IMR-90 (cell line): ENCODE measurements around the gene ZDHHC22. TPM values are rescaled to one million over a fixed set of nuclear protein-coding genes. Genes with fewer than 3 reads are reported as not detected.
A peak's percentile ranks its signal among the peaks of the same experiment; 100 is the strongest.

Experiments used
- ATAC-seq: fragments of 200-7000 bp; cut with Tn5 transposase; 2 replicates; pipeline ENCODE4 v1.9.1; 2020; ENCODE audit warnings: low read depth, mild to moderate bottlenecking, moderate library complexity
- BruUV-seq: library from RNA; stranded (reverse); fragments of 400-500 nt; replicated peaks from 2 replicates; lab custom pipeline; 2021; lab: Mats Ljungman, UMichigan
- CTCF ChIA-PET: fragments of 300-600 bp; formaldehyde crosslinking; extraction: SDS; loops from one replicate; lab custom pipeline; 2021; ENCODE audit warnings: antibody characterized with exemption; lab: Yijun Ruan, JAX
- POLR2A ChIA-PET: fragments of 300-600 bp; sonication (Branson Sonifier 250); formaldehyde crosslinking; loops from one replicate; lab custom pipeline; 2022; ENCODE audit warnings: antibody characterized with exemption; ENCODE audit not compliant: unreplicated experiment; lab: Charles Lee
- DNase-seq: peaks from one replicate; pipeline ENCODE4 v3.0.0; 2013
- H2AFZ ChIP-seq: replicated peaks from 2 replicates; pipeline ENCODE3; 2013; ENCODE audit warnings: low read length, mild to moderate bottlenecking; ENCODE audit not compliant: poor library complexity
- H2AK5ac ChIP-seq: 2 replicates; pipeline ENCODE4 v1.6.1; 2013; ENCODE audit warnings: low read depth, low read length, inconsistent platforms
- H2AK9ac ChIP-seq: replicated peaks from 2 replicates; pipeline ENCODE3; 2013; ENCODE audit warnings: mild to moderate bottlenecking, low read depth, low read length, moderate library complexity; ENCODE audit not compliant: poor library complexity
- H2BK120ac ChIP-seq: 2 replicates; pipeline ENCODE4 v1.6.1; 2013; ENCODE audit warnings: low read depth, low read length, inconsistent platforms
- H2BK15ac ChIP-seq: 3 replicates; pipeline ENCODE4 v1.6.1; 2013; ENCODE audit warnings: low read depth, low read length, inconsistent platforms
- H2BK20ac ChIP-seq: 2 replicates; pipeline ENCODE4 v1.6.1; 2013; ENCODE audit warnings: low read depth, mild to moderate bottlenecking, inconsistent platforms, low read length, moderate library complexity
- H2BK5ac ChIP-seq: 2 replicates; pipeline ENCODE4 v1.6.1; 2013; ENCODE audit warnings: mild to moderate bottlenecking, low read depth, low read length, inconsistent platforms; ENCODE audit not compliant: poor library complexity, severe bottlenecking
- H3K14ac ChIP-seq: replicated peaks from 2 replicates; pipeline ENCODE4 v1.6.1; 2013; ENCODE audit warnings: low read depth, low read length, inconsistent platforms
- H3K18ac ChIP-seq: 2 replicates; pipeline ENCODE4 v1.6.1; 2013; ENCODE audit warnings: low read depth, low read length, control low read depth
- H3K23ac ChIP-seq: 2 replicates; pipeline ENCODE4 v1.6.1; 2013; ENCODE audit warnings: low read depth, low read length, inconsistent platforms
- H3K27ac ChIP-seq: 2 replicates; pipeline ENCODE4 v1.5.1; 2013; ENCODE audit warnings: mild to moderate bottlenecking, control low read depth, low read length; ENCODE audit not compliant: insufficient read depth
- H3K27me3 ChIP-seq: 2 replicates; pipeline ENCODE4 v1.6.1; 2013; ENCODE audit warnings: low read length; ENCODE audit not compliant: control insufficient read depth, insufficient read depth
- H3K36me3 ChIP-seq: 2 replicates; pipeline ENCODE4 v1.6.1; 2013; ENCODE audit warnings: low read length, mixed read lengths; ENCODE audit not compliant: control insufficient read depth, insufficient read depth
- H3K4ac ChIP-seq: 2 replicates; pipeline ENCODE4 v1.6.1; 2013; ENCODE audit warnings: low read depth, low read length, inconsistent platforms
- H3K4me1 ChIP-seq: 2 replicates; pipeline ENCODE4 v1.6.1; 2013; ENCODE audit warnings: low read length, mixed read lengths; ENCODE audit not compliant: control insufficient read depth, insufficient read depth
- H3K4me2 ChIP-seq: 2 replicates; pipeline ENCODE4 v1.6.1; 2013; ENCODE audit warnings: low read depth, mild to moderate bottlenecking, control low read depth, low read length, moderate library complexity
- H3K4me3 ChIP-seq: 2 replicates; pipeline ENCODE4 v1.5.1; 2013; ENCODE audit warnings: low read depth, mild to moderate bottlenecking, control low read depth, low read length, moderate library complexity; ENCODE audit not compliant: insufficient read depth
- H3K56ac ChIP-seq: 2 replicates; pipeline ENCODE4 v1.6.1; 2013; ENCODE audit warnings: low read length, inconsistent platforms; ENCODE audit not compliant: insufficient read depth; ENCODE audit errors: extremely low read depth
- H3K79me1 ChIP-seq, 2 experiments: 2 replicates each; pipeline ENCODE4 v1.6.1; 2013; ENCODE audit warnings: low read length in 2 of 2, inconsistent platforms in 1 of 2, low read depth in 1 of 2
- H3K9ac ChIP-seq: 2 replicates; pipeline ENCODE4 v1.6.1; 2013; ENCODE audit warnings: low read depth, low read length, control low read depth
- H3K9me1 ChIP-seq: 2 replicates; pipeline ENCODE4 v1.6.1; 2013; ENCODE audit warnings: low read length, inconsistent platforms; ENCODE audit not compliant: insufficient read depth
- H3K9me3 ChIP-seq: 2 replicates; pipeline ENCODE4 v1.6.1; 2013; ENCODE audit warnings: low read length; ENCODE audit not compliant: control insufficient read depth, insufficient read depth
- H4K20me1 ChIP-seq: 2 replicates; pipeline ENCODE4 v1.6.1; 2013; ENCODE audit warnings: low read length, inconsistent platforms; ENCODE audit not compliant: insufficient read depth
- H4K5ac ChIP-seq: 2 replicates; pipeline ENCODE4 v1.6.1; 2013; ENCODE audit warnings: mild to moderate bottlenecking, low read depth, low read length, control low read depth
- H4K8ac ChIP-seq, 2 experiments: 2 replicates each; pipeline ENCODE4 v1.6.1; 2013; ENCODE audit warnings: low read depth in 2 of 2, low read length in 2 of 2, control low read depth in 1 of 2, inconsistent platforms in 1 of 2
- H4K91ac ChIP-seq: 2 replicates; pipeline ENCODE4 v1.6.1; 2013; ENCODE audit warnings: low read depth, low read length, inconsistent platforms; ENCODE audit not compliant: insufficient read depth
- BHLHE40 ChIP-seq: fragments of 150-350 bp; IDR thresholded peaks from 2 replicates; pipeline ENCODE4 v1.6.1; 2016; ENCODE audit warnings: mild to moderate bottlenecking, low read depth, low read length
- CEBPB ChIP-seq: IDR thresholded peaks from 2 replicates; pipeline ENCODE4 v1.6.1; 2012; ENCODE audit warnings: low read depth, low read length, improper control_type of control experiment
- CHD1 ChIP-seq: IDR thresholded peaks from 2 replicates; pipeline ENCODE4 v1.6.1; 2012; ENCODE audit warnings: low read depth, low read length, improper control_type of control experiment
- CTCF ChIP-seq: conservative IDR thresholded peaks from 2 replicates; pipeline ENCODE4 v1.5.1; 2012; ENCODE audit warnings: mild to moderate bottlenecking, low read depth, low read length, improper control_type of control experiment
- ELK1 ChIP-seq: fragments of 150-350 bp; IDR thresholded peaks from 2 replicates; pipeline ENCODE4 v1.6.1; 2016; ENCODE audit warnings: low read depth, mild to moderate bottlenecking, low read length, moderate library complexity, borderline replicate concordance
- FOS ChIP-seq: fragments of 150-350 bp; IDR thresholded peaks from 2 replicates; pipeline ENCODE4 v1.6.1; 2016; ENCODE audit warnings: low read depth, low read length
- MAFK ChIP-seq: IDR thresholded peaks from 2 replicates; pipeline ENCODE4 v1.6.1; 2012; ENCODE audit warnings: low read depth, low read length, improper control_type of control experiment
- MXI1 ChIP-seq: IDR thresholded peaks from 2 replicates; pipeline ENCODE4 v1.6.1; 2012; ENCODE audit warnings: low read depth, mild to moderate bottlenecking, low read length, moderate library complexity, borderline replicate concordance
- NFE2L2 ChIP-seq: fragments of 150-350 bp; IDR thresholded peaks from 2 replicates; pipeline ENCODE4 v1.6.1; 2016; ENCODE audit warnings: low read depth, mild to moderate bottlenecking, low read length
- POLR2A ChIP-seq: IDR thresholded peaks from 2 replicates; pipeline ENCODE4 v1.6.1; 2012; ENCODE audit warnings: mild to moderate bottlenecking, low read depth, low read length
- RAD21 ChIP-seq: IDR thresholded peaks from 2 replicates; pipeline ENCODE4 v1.6.1; 2012; ENCODE audit warnings: low read length, improper control_type of control experiment
- SMC3 ChIP-seq: fragments of 150-350 bp; IDR thresholded peaks from 2 replicates; pipeline ENCODE4 v1.6.1; 2016; ENCODE audit warnings: low read depth, mild to moderate bottlenecking, antibody characterized with exemption, low read length, moderate library complexity
- USF2 ChIP-seq: fragments of 150-350 bp; IDR thresholded peaks from 2 replicates; pipeline ENCODE4 v1.6.1; 2017; ENCODE audit warnings: mild to moderate bottlenecking, antibody characterized with exemption, low read length, low read depth
- WGBS, 2 experiments: methylation state at CpG; one replicate each; pipeline versions ENCODE4 v1.1.5 to v1.1.7; 2013; ENCODE audit warnings: missing lambda C conversion rate in 2 of 2; ENCODE audit not compliant: insufficient read length in 1 of 2; ENCODE audit errors: extremely low coverage in 2 of 2; 5-methylcytosine and 5-hydroxymethylcytosine counted together
- dilution Hi-C: fragments of 300-500 bp; cut with HindIII; formaldehyde crosslinking; loops from one replicate; pipeline ENCODE4 v1.14.3; 2018; ENCODE audit warnings: low sequenced_read_pairs; ENCODE audit not compliant: unreplicated experiment
- in situ Hi-C: fragments of 300-500 bp; cut with MboI; formaldehyde crosslinking; loops from 3 replicates; pipeline ENCODE4 v1.14.3; 2019; ENCODE audit warnings: low sequenced_read_pairs, inconsistent platforms, mixed read lengths
- intact Hi-C: fragments of 100-400 bp; cut with micrococcal nuclease; formaldehyde crosslinking; loops from 2 replicates; pipeline ENCODE4 v1.10.0; 2022
- polyA plus RNA-seq, 3 experiments: library from polyadenylated mRNA; depleted of rRNA; stranded (reverse); fragments of >200 nt; gene quantifications; 2 replicates each; pipeline ENCODE4 v1.2.3, GENCODE V29; 2012; ENCODE audit warnings: low replicate concordance in 1 of 3
- total RNA-seq: library from RNA; depleted of rRNA; stranded (reverse); fragments of >200 nt; gene quantifications from 2 replicates; pipeline ENCODE4 v1.2.3, GENCODE V29; 2012

Gene ZDHHC22
- total and polyA plus RNA-seq, 2 of the 4 experiments (the other 2 are of a cell fraction) = not detected

- Histone ChIP-seq H2BK20ac (no peak overlapping the region), H3K27ac (no peak overlapping the region), H3K14ac (no peak overlapping the region), H2BK15ac (no peak overlapping the region), H3K4me1 (peaks cover 6% of the 10 kb centered on the region), H2AFZ (no peak overlapping the region), H2AK9ac (no peak overlapping the region), H3K4me3 (no peak overlapping the region), H3K9me3 (no peaks in the 10 kb centered on the region), H2BK5ac (no peak overlapping the region), H2BK120ac (no peak overlapping the region), H3K27me3 (no peaks in the 10 kb centered on the region), H3K79me1 (peaks cover 35 to 48% of the 10 kb centered on the region in 2 experiments), H4K8ac (peak overlapping the region in 1 of 2 experiments; percentile 58; a peak in 2 of 4 replicates), H3K4ac (0 out of 2 replicates have a peak overlapping the region, but pooled peaks have one; percentile 30), H3K23ac (no peak overlapping the region), H3K9ac (no peak overlapping the region), H4K20me1 (no peaks in the 10 kb centered on the region), H3K36me3 (no peaks in the 10 kb centered on the region; the same call in 1 of the 2 replicates), H3K4me2 (no peak overlapping the region), H3K56ac (no peak overlapping the region), H3K18ac (no peak overlapping the region), H3K9me1 (peaks cover 4% of the 10 kb centered on the region), H4K5ac (no peak overlapping the region; the same call in 1 of the 2 replicates), H2AK5ac (no peak overlapping the region), H4K91ac (no peak overlapping the region)
- peak; percentile 27 for DNase-seq
- dilution Hi-C loops (no loop called here), in situ Hi-C loops (no loop called here), intact Hi-C loops (no loop called here)
- BruUV-seq = no TSS peak
- CTCF ChIA-PET = no interaction called here
- WGBS, 2 experiments = no CpG with 5 or more reads among the region's 3 CpGs
- ATAC-seq = no peak
- no peak for TF ChIP-seq NFE2L2
- no peak for TF ChIP-seq RAD21
- no peak for TF ChIP-seq MAFK
- TF ChIP-seq CEBPB = no peak
- TF ChIP-seq BHLHE40 = no peak
- no peak for TF ChIP-seq CTCF
- no peak for TF ChIP-seq SMC3
- no peak for TF ChIP-seq CHD1
- no peak for TF ChIP-seq FOS
- no peak for TF ChIP-seq USF2
- no peak for TF ChIP-seq MXI1
- no peak for TF ChIP-seq POLR2A
- TF ChIP-seq ELK1 = no peak
- POLR2A ChIA-PET = interaction anchor here (0.7 to 1.0 kb wide), 2 partner anchors 73 to 182 kb away, joined by 3 to 4 read pairs; partner anchors contain the start of gene IRF2BPL
These were observed 40.6 kb downstream of the ZDHHC22 start for GRCh38 chr14:77100961-77101360.
